Measurements from ENCODE around the gene KIAA1328.

DNA sequence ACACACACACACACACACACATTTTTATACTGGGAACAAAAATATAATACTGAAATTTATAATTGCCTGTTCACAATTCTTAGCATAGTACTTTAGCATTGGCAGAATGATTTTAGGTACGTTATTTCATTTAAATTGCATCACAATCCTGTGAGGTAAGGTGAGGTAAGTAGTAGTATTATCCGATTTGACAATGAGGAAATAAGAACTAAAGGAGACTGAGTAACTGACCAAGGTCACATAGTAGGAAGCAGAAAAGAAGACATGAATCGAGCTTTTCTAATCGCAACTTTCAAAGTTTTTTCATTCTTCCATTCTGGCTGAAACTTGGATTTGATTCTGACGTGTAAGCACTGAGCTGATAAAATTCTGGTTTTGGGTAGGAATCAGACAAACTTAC is 351.2 kb downstream of the KIAA1328 start:
- TF ChIP-seq, protein P1, sequence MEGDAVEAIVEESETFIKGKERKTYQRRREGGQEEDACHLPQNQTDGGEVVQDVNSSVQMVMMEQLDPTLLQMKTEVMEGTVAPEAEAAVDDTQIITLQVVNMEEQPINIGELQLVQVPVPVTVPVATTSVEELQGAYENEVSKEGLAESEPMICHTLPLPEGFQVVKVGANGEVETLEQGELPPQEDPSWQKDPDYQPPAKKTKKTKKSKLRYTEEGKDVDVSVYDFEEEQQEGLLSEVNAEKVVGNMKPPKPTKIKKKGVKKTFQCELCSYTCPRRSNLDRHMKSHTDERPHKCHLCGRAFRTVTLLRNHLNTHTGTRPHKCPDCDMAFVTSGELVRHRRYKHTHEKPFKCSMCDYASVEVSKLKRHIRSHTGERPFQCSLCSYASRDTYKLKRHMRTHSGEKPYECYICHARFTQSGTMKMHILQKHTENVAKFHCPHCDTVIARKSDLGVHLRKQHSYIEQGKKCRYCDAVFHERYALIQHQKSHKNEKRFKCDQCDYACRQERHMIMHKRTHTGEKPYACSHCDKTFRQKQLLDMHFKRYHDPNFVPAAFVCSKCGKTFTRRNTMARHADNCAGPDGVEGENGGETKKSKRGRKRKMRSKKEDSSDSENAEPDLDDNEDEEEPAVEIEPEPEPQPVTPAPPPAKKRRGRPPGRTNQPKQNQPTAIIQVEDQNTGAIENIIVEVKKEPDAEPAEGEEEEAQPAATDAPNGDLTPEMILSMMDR (conservative IDR thresholded peaks at IDR 0.05) = no peak
- TF ChIP-seq ZFX (IDR thresholded peaks at IDR 0.05) = no peak

Measured in C4-2B (cell line).